Glomerular endothelial cell (primary cell): ENCODE results near the gene SPPL3. TPM values are rescaled to one million over a fixed set of nuclear protein-coding genes. Genes with fewer than 3 reads are reported as not detected.

Experiments used
- DNase-seq: peaks from one replicate; pipeline ENCODE4 v3.0.0-alpha.2; 2011; ENCODE audit warnings: low read depth, low spot score; ENCODE audit errors: extremely low read depth
- total RNA-seq: library from RNA; depleted of rRNA; stranded (reverse); fragments of >200 nt; gene quantifications from 2 replicates; pipeline ENCODE4 v1.2.3, GENCODE V29; 2015

SPPL3 gene
- total RNA-seq, 1 donor from 2014 or later, result 33.7 TPM

DNA sequence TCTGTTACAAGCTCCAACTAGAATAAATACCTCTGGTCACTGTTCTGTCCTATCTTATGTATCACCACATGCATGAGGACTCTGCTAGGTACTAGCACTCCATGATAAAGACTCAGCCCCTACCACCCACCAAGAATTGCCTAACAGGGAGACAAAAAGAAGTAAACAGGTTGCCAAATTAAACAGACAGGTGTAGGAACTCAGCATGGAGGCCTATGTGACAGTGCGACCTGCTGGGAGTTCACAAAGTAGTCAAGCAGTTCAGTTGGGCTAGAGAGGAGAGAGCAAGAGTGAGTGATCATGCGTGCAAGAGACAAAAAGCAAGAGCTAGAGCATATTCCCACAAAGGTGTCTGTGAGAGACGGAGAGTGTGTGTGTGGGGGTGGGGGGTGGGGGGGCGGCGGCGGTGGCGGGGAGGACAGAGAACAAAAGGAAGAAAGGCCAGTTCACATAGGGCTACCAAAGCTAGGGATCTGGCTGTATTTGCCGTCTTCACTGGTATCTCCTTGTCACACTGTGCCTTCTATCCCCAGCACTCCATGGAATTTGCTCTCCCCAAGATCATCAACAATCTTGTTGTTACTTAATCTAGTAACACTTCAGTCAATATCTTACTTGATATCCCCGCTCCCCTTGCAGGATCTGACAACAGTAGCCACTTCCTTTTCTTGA, 81.2 kb downstream of the SPPL3 start:
- no peak for DNase-seq

DNA sequence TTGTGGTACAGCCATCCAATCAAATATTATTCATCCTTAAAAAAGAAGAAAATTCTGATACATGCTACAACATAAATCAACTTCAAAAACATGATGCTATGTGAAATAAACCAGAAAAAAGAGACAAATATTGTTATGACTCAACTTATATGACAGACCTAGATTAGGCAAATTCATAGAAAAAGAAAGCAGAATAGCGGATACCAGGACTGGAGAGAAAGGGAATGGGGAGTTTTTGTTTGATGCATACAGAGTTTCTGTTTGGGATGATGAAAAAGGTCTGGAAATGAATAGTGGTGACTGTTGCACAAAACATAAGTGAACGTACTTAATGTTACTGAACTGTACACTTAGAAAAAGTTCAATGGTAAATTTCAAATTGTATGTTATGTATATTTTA, 82.3 kb downstream of the SPPL3 start:
- DNase-seq, result no peak

DNA sequence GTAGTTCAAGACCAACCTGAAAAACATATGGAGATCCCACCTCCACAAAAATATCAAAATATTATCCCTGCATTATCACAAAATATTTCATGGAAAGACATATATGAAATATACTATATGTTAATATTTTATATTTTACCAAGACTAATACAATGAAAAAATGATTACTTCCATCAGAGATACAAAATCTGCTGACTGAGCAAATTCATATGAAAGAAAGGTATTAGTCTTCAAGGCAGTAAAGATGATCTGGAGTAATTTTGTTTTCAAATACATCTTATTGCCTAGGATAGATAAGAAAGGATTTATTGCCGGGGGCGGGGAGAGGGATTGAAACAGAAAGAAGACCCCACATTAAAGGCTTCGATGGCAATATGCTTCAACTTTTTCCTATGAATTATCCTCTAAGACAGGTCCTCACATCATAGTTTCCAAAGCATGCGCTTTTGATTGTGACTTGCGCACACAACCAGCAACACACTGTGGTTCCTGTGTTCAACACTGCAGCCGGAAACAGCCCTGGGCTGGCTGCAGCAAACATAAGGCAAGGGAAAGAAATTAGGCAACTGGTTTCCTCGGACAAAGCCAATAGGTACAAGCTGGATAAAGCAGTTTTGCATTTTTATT, 83.2 kb downstream of the SPPL3 start:
- DNase-seq, result no peak

DNA sequence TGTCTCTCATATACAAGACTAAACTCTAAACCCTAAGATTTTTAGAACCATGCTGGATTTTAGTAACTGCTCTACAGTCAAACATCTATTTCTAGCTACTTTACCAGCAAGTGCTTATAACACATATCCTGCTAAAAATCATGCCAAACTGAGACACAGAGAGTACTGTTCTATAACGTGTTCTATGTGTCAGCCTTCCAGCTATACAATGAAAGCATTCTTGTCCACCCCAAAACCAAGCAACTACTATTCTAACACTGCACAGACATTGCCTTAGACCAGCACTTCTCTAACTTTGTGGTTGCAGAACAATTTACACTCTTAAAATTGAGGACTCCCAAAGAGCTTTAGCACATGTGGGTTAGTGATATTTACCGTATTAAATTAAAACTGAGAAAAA, 85.7 kb downstream of the SPPL3 start:
- no peak for DNase-seq

DNA sequence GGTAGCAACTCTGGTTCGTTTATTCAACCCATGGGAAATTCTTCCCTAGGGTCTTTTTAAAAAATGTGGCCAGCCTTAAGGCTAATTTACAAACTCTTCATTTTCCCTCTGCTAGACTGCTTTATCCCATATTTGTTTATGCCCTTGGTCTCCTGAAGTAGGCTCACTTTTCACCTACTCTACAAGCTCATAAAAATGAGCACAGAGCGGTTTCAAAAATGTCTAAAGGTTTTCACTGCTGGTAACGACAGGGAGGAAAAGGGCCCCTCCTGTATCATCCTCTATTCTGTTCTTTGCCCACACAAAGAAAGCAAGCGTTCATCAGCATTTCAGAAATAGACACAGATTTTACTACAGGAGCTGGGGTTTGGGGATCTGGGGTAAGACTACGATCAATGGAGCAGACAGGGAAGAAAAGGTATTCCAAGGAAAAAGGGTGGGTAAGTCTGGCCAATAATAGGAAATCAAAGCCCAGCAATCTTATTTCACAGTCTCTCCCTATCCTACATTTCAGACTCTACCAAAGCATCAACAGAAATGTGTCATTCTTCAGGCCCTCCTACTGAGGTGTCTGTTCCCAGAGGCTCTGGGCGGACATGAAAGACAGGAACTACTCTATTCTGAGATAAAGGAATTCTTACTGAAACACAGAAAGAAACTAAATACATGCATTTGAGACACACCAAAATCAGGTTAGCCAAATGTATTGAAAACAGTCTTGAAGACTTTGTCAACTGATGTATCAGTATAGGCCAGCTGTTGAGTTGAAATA, 86.4 kb downstream of the SPPL3 start:
- DNase-seq, result no peak

DNA sequence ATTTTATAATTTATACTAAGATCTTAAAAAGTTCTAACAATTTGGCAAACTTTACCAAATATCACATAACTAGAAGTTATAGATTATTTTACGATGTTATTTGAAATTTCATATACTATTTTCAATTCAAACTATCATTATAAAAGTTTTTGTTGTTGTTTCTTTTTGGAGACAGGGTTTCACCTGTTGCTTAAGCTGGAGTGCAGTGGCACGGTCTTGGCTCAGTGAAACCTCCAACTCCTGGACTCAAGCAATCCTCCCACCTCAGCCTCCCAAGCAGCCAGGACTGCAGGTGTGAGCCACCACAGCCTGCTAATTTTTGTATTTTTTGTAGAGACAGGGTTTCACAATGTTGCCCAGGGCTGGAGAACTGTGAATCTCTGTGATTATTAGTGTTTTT, 87.8 kb downstream of the SPPL3 start:
- no peak for DNase-seq

DNA sequence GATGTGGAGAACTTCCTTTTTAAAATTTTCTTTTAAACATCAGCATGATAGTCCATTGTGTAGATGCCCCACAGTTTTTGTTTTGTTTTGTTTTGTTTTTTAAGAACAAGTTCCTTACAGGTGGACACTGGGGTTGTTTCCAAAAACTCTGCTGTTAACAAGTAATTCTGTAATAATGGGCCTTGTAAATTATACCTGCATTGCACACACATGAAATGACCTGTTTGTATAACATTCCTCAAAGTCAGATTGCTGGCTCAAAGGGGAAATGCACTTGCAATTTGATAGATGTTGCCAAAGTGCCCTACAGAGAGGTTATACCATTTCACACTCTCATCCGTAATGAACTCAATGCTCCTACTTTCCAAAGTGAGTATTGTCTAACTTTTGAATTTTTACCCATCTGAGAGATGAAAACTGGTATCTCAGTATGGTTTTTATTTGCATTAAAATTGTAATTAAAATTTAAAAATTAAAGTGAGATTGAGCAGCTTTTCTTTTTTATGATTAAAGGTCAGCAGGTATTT, 89.2 kb downstream of the SPPL3 start:
- no peak for DNase-seq

DNA sequence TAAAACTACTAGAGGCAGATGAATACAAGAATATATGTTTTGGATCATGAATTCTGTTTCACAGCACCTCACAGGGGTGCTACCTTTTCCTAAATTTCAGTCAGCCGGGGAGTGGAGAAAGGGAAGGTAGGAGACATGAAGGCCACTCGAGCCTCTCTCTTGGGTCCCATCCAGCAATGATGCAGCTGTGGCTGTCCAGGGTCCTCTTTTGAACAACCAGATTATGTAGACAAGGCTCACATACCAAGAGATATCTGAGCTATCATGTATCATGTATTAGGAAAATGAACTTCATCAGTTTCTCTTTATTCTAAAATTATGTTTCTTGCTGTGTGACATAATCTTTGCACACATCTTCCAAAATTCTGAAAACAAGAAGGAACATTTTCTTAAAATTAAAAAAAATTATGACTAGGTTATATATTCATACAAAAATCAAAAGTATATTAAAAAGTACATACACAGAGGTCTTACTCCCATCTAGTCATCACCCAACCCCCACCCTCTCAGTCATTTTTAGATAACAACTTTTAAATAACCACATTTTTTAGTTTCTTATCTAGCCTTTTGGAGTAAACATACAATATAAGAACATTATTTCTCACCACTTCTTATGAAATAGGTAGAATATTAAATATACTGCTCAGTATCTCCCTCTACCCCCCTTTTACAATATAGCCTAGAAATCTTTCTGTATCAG, 89.8 kb downstream of the SPPL3 start:
- no peak for DNase-seq

DNA sequence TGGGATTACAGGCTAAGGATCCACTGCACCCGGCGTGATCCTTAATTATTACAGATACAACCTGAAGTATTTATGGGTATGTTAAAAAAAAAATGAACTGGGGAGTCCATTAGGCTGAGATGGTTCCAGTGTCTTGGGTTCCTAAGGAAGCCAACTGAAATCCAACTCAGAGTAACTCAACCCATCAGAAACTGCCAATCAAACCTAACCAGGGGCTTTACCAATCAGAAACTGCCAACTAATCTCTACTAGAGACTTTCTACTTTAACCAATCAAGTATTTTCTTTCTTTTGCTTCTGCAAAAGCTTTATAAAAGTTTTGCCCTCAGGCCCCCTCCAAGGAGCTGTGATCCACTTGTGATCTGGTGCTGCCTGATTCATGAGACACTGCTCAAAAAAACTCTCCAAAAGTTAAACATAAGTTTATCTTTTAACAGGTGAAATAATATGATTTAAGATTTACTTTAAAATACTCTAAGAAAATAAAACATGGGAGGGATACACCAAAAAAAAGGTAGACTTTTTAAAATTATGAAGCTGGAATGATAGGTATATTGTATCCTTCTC, 90.5 kb downstream of the SPPL3 start:
- no peak for DNase-seq

DNA sequence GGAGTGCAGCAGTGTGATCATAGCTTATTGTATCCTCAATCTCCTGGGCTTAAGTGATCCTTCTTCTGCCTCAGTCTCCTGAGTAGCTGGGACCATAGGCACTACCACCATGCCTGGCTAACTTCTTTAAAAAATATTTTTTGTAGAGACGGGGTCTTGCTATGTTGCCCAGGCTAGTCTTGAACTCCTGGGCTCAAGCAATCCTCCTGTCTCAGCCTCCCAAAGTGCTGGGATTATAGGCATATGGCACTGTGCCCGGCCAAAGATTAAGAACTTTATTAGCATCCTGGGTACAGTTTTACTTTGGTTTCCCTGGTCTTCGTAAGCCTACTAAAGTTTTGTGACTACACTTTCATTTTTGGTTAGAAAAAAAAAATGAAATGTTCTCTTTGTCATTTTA, 94.1 kb downstream of the SPPL3 start:
- no peak for DNase-seq

DNA sequence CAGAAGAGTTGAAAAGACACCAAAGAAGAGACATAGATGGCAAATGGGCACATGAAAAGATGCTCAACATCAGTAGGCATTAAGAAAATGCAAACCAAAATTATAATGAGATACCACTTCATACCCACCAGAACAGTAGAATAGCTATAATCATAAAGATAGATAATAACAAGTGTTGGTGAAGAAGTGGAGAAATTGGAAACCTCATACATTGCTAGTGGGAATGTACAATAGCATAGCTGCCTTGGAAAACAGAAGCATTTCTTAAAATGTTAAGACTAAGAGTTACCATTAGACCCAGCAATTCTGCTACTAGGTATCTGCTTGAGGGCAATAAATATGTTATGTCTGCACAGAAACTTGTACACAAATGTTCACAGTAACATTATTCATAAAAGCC, 99.7 kb downstream of the SPPL3 start:
- no peak for DNase-seq

DNA sequence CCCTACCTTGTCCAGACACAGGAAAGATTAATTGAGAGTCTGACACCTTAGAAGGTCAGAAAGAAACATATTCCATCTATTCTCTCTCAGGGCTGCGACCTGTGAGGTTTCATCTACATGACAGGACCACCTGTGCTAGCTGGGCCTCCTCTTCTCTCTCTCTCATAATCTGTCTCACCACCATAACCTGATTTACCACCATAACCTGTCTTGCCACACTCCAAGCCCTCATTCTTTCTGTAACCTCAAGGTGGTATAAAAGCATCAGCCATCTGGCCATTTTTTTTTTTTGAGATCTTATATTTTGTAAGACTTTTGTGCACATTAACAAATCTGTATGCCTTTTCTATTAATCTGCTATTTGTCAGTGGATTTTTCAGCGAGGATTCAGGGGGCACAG, 103.0 kb downstream of the SPPL3 start:
- no peak for DNase-seq

DNA sequence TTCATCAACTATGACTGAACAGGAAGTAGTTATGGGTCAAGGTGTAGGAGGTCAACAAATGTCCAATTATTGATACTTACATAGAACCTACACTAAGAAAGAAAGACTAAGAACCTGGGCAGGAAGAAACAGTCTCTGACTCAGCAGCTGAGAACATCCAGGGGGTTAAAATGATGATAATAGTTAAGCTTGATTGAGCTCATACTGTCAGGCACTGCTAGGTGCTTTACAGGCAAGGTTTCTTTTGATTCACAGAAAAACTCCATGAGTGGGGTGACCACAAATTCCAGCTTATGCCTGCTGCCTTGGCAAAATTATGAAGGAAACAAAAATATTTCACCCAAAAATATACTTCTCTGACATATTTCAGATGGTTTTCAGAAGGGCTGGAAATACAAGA, 103.5 kb downstream of the SPPL3 start:
- no peak for DNase-seq

DNA sequence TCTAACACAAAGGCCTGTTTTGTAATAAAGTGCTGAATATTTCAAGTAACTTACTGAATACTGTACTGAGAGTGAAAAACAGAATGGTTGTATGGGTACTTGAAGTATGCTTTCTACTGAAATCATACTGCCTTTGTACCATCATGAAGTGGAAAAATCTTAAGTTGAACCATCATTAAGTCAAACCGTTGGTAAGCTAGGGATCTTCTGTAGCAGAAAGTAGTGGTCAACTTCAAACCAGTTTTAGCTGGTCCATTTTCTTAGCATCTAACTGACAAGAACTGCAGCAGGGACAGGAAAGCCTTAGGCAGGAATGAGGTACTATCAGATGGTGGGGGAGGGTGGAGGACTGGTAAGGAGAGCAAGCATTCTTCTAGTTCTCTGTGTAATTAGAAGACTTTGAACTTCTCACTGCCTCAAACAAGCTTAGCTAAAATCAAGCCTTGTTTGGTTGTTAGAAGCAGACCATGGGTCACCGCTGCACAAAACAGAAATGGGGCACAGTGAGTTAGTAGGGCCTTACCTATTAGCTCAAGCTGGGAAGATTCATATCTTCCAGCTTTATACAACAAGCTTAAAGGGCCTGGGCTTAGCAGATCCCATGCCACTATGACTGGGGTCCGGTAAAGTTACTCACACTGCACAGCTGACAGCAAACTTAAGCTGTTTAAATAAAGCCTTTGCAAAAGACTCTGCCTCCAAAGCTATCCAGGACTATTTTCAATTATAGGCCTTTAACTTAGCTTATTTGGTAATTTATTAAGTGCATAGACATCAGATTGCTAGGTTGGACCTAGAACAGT, 104.7 kb downstream of the SPPL3 start:
- DNase-seq, result no peak

DNA sequence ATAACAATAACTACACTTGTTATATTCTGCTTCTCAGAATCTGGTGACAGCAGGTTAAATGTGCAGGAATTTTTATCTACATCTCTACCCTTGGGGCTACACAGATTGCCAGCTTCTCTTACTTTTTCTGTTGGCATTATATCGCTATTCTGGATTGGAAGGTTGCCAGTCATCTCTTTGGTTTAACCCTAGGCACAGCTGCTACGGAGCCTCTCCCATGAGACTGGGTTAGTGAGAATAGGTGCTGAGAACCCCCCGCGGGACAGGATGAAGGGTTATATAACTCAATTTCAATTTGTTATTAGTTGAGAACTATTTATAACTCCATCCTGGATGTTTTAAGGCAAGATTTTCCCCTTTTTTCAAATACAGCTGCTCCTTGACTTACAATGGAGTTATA, 105.5 kb downstream of the SPPL3 start:
- no peak for DNase-seq

DNA sequence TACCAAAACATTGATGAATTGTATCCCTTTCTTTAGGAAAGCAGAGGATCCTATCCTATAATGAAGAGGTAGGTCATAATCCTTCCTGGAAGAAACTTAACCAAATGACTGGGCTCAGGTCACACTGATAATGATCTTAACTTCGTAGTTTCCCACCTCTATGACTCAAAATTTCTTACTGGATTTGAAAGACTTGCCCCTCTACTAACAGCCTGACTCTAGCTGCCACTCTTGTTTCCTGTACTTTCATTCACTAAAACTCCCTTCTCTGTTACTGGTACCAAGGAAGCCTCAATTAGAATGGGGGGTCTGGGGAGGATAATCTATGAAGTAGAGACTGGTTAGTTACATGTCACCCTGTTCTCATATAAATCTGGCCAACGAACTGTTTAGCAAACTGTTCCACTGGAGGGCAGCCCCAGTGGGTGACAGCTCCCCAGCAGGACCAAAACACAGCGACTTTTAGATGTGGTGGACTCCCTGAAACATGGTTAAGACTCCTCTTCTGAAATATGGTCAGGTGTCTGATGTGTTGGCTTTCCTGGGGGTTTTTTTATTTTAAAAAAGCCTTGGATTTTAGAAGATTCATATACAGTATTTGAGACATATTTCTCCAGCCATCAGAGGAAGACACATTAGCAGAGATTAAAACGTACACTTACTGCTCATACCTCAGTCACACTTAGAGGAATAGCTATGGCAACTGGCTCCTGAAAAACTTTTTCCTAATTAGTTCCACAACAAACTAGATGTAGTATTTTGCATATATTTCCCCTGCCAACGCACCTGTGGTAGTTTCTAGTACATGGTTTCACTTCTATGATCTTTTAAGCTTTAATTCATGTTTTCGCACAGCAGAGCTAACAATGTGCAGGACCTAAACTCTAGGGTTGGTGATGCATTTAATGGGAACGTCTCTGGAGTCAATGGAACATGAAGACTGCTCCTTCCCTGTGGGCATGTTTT, 106.2 kb downstream of the SPPL3 start:
- DNase-seq, result no peak

DNA sequence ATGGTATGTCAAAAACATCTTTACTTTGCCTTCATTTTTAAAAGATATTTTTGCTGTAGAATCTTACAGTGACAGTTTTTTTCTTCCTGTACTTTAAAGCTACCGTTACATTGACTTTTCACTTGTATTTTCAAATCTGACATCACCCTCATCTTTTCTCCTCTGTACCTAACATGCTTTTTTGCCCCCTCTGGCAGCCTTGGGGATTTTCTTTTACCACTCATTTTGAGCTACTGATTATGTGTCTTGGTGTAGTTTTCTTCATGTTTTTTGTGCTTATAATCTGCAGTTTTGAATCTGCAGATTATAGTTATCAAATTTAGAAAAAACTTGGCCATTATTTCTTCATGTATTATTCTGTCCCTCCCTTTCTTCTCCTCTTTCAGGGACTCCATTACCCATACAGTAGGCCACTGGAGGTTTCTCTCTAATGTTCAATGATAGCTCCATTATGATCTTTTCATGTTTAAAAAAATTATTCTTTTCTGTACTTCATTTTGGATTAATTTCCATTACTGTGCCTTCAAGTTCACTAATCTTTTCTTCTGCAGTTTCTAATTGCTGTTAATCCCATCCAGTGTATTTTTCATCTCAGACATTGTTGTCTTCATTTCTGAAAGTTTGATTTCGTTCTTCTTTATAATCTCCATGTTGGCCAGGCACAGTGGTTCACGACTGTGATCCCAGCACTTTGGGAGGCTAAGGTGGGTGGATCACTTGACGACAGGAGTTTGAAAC, 108.5 kb downstream of the SPPL3 start:
- DNase-seq, result no peak

DNA sequence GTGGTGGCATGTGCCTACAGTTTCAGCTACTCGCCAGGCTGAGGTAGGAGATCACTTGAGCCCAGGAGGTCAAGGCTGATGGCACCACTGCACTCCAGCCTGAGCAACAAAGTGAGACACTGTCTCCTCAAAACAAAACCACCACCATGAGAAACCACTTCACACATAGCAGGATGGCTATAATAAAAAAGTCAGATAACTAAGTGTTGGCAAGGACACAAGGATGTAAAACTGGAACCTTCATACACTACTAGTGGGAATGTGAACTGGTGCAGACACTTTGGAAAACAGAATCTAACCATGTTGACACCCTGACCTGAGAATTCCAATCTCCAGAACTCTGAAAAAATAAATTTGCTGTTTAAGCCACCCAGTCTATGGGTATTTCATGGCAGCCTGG, 110.8 kb downstream of the SPPL3 start:
- no peak for DNase-seq
